ENCODE data around the gene MAP4K4. TPM values are rescaled to one million over a fixed set of nuclear protein-coding genes. Genes with fewer than 3 reads are reported as not detected.

MAP4K4 gene
- polyA plus RNA-seq, 3 donors = 75.5 to 81.3 (median 78.3) TPM

DNA sequence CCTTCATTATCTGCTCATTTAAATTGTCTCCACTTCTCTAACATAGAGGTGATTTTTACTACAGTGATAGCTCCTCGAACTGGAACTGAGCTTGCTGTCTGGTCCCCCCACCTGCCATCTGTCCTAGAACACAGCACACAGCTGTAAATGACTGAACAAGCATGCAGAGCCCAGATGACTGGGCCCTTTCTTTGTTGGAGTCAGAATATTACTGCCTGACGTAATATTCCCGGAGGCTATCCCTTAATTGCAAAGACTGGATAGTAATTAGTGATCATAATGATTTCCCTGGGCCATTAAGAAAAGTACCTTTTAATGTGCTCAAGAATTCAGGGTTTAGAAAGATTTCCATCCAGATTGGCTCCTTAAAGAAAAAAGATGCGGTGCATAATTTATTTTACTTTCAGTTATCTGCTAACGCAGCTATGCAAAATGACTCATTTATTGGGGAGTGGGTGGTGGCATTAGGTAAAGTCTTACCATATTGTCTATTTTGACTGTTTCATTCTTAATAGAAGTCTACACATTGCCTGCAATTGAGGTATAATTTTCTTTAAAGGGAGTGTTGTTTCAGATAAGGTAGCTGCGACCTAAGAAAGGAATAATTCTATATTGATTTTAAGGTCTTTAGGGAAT, 84.4 kb downstream of the MAP4K4 start:
- DNase-seq (ENCODE audit: low read depth in 3 of 3, low spot score in 2 of 3) = no peak

DNA sequence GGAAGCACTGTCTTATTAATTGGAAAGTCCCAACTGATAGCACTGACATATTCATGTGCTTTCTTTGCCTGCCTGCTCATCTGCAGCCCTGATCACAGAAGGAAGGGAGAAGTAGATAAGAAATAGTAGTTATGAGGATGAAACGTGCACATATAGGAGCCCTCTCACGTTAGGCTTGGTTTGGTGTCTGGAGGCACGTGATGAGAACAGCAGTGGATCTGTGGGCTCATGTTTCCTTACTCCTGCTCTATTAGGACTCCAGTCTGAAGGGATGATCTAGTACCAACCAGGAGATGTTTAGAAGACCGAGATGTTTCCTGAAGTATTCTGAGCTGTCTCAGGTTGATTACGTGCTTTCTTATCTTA, 84.9 kb downstream of the MAP4K4 start:
- DNase-seq (ENCODE audit: low read depth in 3 of 3, low spot score in 2 of 3) = no peak

DNA sequence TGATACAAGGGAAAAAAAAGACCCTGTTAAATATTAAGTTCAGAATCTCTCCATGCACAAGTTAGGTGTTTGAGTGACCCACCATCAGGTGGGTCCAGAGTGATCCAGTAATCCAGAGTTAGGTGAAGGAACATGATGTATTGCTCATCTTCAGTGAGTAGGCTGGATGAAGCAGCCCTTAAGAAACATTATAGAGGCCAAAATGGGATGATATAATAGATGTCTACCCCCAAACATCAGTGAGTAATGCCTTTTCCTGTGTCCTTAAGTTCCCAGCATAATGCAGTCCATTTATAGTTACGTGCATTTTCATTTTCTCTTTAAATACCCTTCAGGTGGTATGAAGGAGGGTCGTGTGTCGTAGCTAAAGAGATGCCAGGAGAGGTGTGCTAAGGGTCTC, 89.6 kb downstream of the MAP4K4 start:
- DNase-seq (ENCODE audit: low read depth in 3 of 3, low spot score in 2 of 3) = no peak

GRCh38 chr2:101788565-101788964, 91.1 kb downstream of the MAP4K4 start:
- DNase-seq (ENCODE audit: low read depth in 3 of 3, low spot score in 2 of 3) = no peak

DNA sequence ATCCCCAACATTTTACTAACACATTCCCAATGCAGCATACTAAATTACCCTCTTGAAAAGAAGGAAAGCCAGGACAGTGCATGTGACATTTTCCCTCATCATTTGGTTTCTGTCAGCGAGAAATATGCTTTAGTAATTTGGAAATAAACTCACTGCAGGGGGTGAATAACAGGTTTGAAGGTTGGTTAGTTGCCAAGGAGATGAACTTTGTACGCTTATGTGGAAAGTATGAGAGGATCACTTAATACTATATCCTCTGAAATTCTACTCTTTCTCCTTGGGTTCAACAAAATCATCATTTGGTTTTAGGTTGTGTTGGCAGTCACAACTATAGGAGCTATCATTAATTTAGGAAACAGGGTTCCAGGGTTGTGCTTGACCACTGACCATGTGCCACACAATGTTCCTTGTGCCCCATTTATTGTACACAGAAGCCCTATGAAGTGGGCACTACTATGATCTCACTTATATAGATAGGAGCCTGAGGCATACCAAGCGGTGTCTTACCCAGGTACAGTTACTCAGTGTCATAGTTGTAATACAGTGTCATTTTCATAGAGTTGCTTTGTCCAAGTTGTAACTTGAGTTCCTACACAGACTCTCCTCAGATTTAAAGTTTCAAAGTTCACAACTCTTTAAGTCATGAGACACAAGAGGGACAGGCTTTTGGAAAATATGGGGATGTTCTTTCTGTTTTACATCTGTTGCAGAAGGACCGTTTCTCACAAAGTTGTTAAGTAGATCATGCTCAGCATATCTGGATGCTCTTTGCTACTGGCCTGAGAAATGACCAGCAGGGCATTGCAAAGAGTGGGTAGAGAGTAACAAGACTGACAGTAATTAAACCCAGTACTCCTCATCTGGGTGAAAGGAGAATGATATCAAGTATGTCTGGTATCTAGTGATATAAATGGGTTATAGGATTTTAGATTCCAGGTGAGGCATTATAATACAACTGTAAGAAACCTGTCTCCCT, 91.8 kb downstream of the MAP4K4 start:
- no peak for DNase-seq (ENCODE audit: low read depth in 3 of 3, low spot score in 2 of 3)

DNA sequence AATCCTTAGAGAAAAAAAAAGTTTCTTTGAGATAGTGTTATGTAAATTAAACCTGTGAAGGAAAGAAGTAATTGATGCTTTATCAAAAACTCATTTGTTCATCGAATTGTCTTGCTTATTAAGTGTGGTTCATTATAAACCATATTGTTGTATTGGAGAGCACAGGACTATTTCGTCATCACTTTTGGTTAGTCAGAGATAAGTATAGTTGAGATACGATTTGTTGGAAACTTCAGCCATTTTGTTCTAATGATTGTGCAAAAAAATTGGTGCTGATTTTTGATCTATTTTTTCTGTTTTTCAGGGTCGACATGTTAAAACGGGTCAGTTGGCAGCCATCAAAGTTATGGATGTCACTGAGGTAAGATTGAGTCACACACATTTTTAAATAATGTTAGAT, 92.9 kb downstream of the MAP4K4 start:
- no peak for DNase-seq (ENCODE audit: low read depth in 3 of 3, low spot score in 2 of 3)

GRCh38 chr2:101790857-101791256, 93.3 kb downstream of the MAP4K4 start:
- no peak for DNase-seq (ENCODE audit: low read depth in 3 of 3, low spot score in 2 of 3)

GRCh38 chr2:101792208-101792607, 94.7 kb downstream of the MAP4K4 start:
- no peak for DNase-seq (ENCODE audit: low read depth in 3 of 3, low spot score in 2 of 3)

- no peak for DNase-seq (ENCODE audit: low read depth in 3 of 3, low spot score in 2 of 3)
Measured at GRCh38 chr2:101793277-101793969, 95.9 kb downstream of the MAP4K4 start.

GRCh38 chr2:101794141-101794540, 96.6 kb downstream of the MAP4K4 start:
- no peak for DNase-seq (ENCODE audit: low read depth in 3 of 3, low spot score in 2 of 3)

DNA sequence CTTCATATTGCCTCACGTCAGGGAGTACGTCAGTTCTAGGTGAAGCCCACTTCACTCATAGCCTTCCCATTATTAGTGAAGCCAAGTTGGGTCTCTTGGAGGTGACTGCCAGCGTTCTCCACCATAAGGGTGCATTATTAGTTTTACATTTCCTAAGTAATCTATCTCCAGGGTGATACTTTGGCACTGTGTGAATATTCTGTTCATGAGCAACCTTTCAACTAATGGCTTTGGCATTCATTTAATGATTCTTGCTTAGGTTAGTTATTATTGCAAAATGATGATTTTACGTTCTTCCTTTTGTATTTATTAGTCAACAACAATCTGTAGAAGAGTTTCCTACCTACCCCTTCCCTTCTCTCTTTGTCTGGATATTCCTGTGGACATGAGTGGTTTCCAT, 97.5 kb downstream of the MAP4K4 start:
- no peak for DNase-seq (ENCODE audit: low read depth in 3 of 3, low spot score in 2 of 3)

GRCh38 chr2:101796825-101797600, 99.5 kb downstream of the MAP4K4 start:
- no peak for DNase-seq (ENCODE audit: low read depth in 3 of 3, low spot score in 2 of 3)

DNA sequence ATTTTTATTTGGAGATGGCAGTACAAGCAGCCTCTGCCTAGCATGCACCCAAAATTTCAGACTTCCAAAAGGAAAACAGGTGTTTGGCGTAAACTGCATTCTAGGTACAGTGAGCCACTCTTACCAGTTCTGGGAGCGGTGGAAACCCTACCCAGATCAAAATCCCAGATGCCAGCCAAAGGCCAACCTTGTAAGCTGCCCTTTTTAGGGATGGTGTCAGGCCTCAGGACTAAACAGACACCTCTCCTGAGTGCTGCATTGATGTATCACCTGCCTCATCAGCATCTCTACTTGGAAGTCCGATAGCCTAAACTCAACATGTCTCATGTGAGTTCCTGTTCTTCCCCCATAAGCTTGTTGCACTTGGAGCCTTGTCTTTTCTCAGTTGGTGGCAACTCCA, 104.0 kb downstream of the MAP4K4 start:
- DNase-seq (ENCODE audit: low read depth in 3 of 3, low spot score in 2 of 3) = no peak

- DNase-seq (ENCODE audit: low read depth in 3 of 3, low spot score in 2 of 3) = no peak
Measured at GRCh38 chr2:101802329-101802728, 104.8 kb downstream of the MAP4K4 start.

DNA sequence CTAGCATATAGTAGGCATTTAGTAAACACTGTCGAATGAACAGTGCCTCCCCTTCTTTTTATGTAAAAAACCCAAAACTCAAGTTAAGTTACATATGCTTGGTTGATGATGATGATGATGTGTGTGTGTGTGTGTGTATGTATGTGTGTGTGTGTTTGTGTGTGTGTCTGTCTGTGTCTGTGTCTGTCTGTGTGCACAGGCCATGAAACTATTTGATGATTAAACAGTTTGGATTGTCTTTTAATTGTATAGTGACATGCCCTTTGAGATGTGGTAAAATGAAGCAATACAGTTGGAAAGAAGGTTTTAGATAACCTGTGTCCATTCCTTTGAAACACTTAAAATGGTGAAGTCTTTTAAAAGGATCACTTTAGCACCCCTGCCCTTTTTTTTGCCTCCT, 105.6 kb downstream of the MAP4K4 start:
- DNase-seq (ENCODE audit: low read depth in 3 of 3, low spot score in 2 of 3) = no peak

DNA sequence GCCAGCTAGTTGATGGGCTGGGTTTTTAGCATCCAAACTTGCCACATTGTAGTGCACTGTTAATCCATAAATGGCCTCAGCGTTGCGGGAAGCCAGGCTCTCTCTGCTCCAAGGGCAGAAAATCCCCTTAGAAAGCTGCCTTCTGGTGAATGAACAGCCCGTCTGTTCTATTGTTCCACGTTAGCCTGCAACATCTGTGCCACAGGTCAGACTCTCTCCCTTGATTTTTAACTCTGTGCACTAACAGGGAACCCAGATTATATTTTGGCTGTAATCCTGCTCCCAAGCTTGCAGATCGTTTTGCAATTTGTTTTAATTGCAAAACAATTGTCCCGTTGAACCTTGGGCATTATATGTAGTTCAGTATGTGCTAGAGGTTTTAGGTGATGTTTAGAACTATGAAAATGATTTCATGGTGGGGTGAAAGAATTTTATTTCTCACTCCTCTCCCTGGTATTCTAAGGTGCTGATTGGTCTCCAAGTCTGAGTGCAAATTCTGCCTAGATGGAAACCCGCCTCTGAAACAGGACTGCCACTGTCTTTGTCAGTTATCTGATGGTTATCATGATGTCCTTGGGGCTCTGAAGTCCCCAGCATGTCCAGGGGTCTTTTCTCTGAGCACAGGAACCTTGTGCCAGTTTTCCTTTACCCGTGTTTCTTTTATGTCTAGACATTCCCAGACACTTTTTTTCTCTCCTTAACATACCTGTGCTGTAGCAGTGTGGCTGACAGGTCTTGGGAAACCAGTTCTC, 106.6 kb downstream of the MAP4K4 start:
- no peak for DNase-seq (ENCODE audit: low read depth in 3 of 3, low spot score in 2 of 3)

DNA sequence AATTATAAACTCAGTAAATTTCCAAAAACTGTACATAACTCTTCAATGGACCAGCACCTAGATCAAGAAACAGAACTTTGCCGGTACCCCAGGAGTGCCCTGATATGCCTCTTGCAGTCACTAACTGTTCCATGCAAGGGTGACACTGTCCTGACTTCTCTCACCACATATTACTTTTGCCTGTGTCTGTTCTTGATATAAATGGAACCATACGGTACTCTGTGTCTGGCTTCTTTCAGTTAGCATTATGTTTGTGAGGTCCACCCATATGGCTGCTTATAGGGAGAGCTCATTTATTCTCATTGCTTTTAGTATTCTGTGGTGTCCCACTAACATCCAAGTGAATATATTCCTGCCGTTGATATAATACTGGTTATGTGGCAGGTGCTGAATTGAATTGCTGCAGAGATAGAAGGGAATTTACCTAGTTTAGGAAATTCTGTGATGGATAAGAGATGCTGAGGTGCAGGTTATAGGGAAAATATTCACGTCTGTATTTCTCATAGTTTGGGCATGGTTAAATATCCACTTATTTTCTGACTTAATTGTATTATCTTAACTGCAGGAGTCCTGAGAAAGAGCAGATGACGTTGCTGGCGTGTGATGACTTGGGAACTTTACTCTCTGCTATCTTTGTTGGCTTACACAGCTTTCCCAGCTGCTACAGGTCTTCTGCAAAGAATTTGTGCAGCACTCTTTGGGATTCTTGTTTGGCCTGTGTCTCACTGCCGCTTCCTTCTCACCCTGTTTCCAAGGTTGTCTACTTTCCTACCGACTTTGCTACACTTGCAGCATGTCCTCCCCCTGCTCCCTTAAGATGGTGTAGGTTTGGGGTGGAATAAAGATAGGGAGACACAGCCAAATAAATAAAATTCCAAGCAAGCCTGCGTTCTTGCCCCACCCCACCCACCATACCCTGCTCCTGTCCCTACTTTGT, 107.9 kb downstream of the MAP4K4 start:
- no peak for DNase-seq (ENCODE audit: low read depth in 3 of 3, low spot score in 2 of 3)

GRCh38 chr2:101806123-101806522, 108.6 kb downstream of the MAP4K4 start:
- no peak for DNase-seq (ENCODE audit: low read depth in 3 of 3, low spot score in 2 of 3)

GRCh38 chr2:101806701-101807100, 109.2 kb downstream of the MAP4K4 start:
- DNase-seq (ENCODE audit: low read depth in 3 of 3, low spot score in 2 of 3) = no peak

All from right renal cortex interstitium (tissue), 3 donors.